GM21360 (cell line): ENCODE measurements around the gene FBXL4.

Experiments
- ATAC-seq: cut with Tn5 transposase; IDR thresholded peaks from one replicate; pipeline ENCODE4 v1.9.1; 2021; ENCODE audit warnings: mild to moderate bottlenecking, moderate library complexity; ENCODE audit not compliant: unreplicated experiment

FBXL4 gene

GRCh38 chr6:98827295-98828159, 120.2 kb downstream of the FBXL4 start:
- ATAC-seq = no peak

- ATAC-seq = no peak
Measured at GRCh38 chr6:98825600-98826230, 122.0 kb downstream of the FBXL4 start.

- no peak for ATAC-seq
Measured at GRCh38 chr6:98824902-98825599, 122.7 kb downstream of the FBXL4 start.

- no peak for ATAC-seq
Measured at GRCh38 chr6:98824162-98824901, 123.4 kb downstream of the FBXL4 start.

GRCh38 chr6:98823428-98824161, 124.2 kb downstream of the FBXL4 start:
- ATAC-seq = no peak

- no peak for ATAC-seq
Measured at GRCh38 chr6:98821756-98822405, 125.9 kb downstream of the FBXL4 start.
